Measurements from ENCODE around the gene SNAPIN. TPM values are rescaled to one million over a fixed set of nuclear protein-coding genes. Genes with fewer than 3 reads are reported as not detected.

The SNAPIN gene
- total and polyA plus RNA-seq, 9 of the 15 experiments (the other 6 are each of a cell fraction or from before 2014, with no cell fraction given) = 11.2 to 43.9 (median 32.3) TPM

GRCh38 chr1:153697191-153698019, 38.9 kb downstream of the SNAPIN start (continued):
- TF ChIP-seq, protein P1, sequence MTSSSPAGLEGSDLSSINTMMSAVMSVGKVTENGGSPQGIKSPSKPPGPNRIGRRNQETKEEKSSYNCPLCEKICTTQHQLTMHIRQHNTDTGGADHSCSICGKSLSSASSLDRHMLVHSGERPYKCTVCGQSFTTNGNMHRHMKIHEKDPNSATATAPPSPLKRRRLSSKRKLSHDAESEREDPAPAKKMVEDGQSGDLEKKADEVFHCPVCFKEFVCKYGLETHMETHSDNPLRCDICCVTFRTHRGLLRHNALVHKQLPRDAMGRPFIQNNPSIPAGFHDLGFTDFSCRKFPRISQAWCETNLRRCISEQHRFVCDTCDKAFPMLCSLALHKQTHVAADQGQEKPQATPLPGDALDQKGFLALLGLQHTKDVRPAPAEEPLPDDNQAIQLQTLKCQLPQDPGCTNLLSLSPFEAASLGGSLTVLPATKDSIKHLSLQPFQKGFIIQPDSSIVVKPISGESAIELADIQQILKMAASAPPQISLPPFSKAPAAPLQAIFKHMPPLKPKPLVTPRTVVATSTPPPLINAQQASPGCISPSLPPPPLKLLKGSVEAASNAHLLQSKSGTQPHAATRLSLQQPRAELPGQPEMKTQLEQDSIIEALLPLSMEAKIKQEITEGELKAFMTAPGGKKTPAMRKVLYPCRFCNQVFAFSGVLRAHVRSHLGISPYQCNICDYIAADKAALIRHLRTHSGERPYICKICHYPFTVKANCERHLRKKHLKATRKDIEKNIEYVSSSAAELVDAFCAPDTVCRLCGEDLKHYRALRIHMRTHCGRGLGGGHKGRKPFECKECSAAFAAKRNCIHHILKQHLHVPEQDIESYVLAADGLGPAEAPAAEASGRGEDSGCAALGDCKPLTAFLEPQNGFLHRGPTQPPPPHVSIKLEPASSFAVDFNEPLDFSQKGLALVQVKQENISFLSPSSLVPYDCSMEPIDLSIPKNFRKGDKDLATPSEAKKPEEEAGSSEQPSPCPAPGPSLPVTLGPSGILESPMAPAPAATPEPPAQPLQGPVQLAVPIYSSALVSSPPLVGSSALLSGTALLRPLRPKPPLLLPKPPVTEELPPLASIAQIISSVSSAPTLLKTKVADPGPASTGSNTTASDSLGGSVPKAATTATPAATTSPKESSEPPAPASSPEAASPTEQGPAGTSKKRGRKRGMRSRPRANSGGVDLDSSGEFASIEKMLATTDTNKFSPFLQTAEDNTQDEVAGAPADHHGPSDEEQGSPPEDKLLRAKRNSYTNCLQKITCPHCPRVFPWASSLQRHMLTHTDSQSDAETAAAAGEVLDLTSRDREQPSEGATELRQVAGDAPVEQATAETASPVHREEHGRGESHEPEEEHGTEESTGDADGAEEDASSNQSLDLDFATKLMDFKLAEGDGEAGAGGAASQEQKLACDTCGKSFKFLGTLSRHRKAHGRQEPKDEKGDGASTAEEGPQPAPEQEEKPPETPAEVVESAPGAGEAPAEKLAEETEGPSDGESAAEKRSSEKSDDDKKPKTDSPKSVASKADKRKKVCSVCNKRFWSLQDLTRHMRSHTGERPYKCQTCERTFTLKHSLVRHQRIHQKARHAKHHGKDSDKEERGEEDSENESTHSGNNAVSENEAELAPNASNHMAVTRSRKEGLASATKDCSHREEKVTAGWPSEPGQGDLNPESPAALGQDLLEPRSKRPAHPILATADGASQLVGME (CRISPR knock-in tag; IDR thresholded peaks at IDR 0.05) = 0 out of 2 replicates have a peak, but pooled peaks have one; percentile 50
- TF ChIP-seq ZFP30 (CRISPR knock-in tag; IDR thresholded peaks at IDR 0.05; ENCODE audit: borderline replicate concordance) = no peak
- TF ChIP-seq SOX6 (IDR thresholded peaks at IDR 0.05) = peak; percentile 56
- TF ChIP-seq HNRNPH1 (optimal IDR thresholded peaks at IDR 0.05; ENCODE audit: low read depth, low read length) = no peak
- TF ChIP-seq HCFC1 (IDR thresholded peaks at IDR 0.05; ENCODE audit: low read depth, low read length) = peak; percentile 17
- no peak for TF ChIP-seq BCL6 (CRISPR knock-in tag; IDR thresholded peaks at IDR 0.05)
- TF ChIP-seq NFIC (IDR thresholded peaks at IDR 0.05) = peak; percentile 13; the same call in 1 of the 2 replicates
- no peak for TF ChIP-seq GTF2A2 (tag; IDR thresholded peaks at IDR 0.05)
- no peak for TF ChIP-seq ATF1 (CRISPR knock-in tag; IDR thresholded peaks at IDR 0.05)
- 0 out of 2 replicates have a peak, but pooled peaks have one; percentile 16 for TF ChIP-seq ATF1 (tag; IDR thresholded peaks at IDR 0.05)
- TF ChIP-seq EGR1 (conservative IDR thresholded peaks at IDR 0.05) = peak; percentile 90
- peak; percentile 69; the same call in 1 of the 2 replicates for TF ChIP-seq ZNF584 (CRISPR knock-in tag; IDR thresholded peaks at IDR 0.05; ENCODE audit: low read depth)
- peak; percentile 73 for TF ChIP-seq ZFX (CRISPR knock-in tag; IDR thresholded peaks at IDR 0.05)
- peak; percentile 94 for TF ChIP-seq VEZF1 (CRISPR knock-in tag; IDR thresholded peaks at IDR 0.05)
- TF ChIP-seq ZKSCAN8 (CRISPR knock-in tag; IDR thresholded peaks at IDR 0.05) = peak; percentile 67; the same call in 1 of the 2 replicates
- TF ChIP-seq CCAR2 (IDR thresholded peaks at IDR 0.05; ENCODE audit: low read depth, low read length) = no peak

Measured in K562 (cell line).